GM19452 (cell line): Measurements from ENCODE around the gene PMM2.
"Not testable (repeated sequence)": the region's sequence is repeated elsewhere in the genome, so short reads cannot be mapped to it uniquely, and the experiment has no call there.

Source experiments
- ATAC-seq: cut with Tn5 transposase; IDR thresholded peaks from one replicate; pipeline ENCODE4 v1.9.1; 2021; ENCODE audit not compliant: unreplicated experiment

The PMM2 gene

GRCh38 chr16:8866118-8866883, 68.7 kb downstream of the PMM2 start:
- no peak for ATAC-seq

GRCh38 chr16:8866884-8867215, 69.2 kb downstream of the PMM2 start:
- no peak for ATAC-seq

GRCh38 chr16:8867216-8867931, 69.7 kb downstream of the PMM2 start:
- ATAC-seq, result no peak

GRCh38 chr16:8867932-8868415, 70.3 kb downstream of the PMM2 start:
- no peak for ATAC-seq

GRCh38 chr16:8868416-8869211, 71.0 kb downstream of the PMM2 start, which contains the start of gene CARHSP1:
Gene CARHSP1, minus strand, starts transcription at chr16:8869006. Its CDS starts 9,678 bp downstream, at chr16:8859328.
- ATAC-seq, result peak; percentile 67

GRCh38 chr16:8869212-8869987, 71.8 kb downstream of the PMM2 start:
- ATAC-seq, result no peak

GRCh38 chr16:8869988-8870241, 72.3 kb downstream of the PMM2 start:
- not testable (repeated sequence) for ATAC-seq

- no peak for ATAC-seq
These were observed 74.4 kb downstream of the PMM2 start for GRCh38 chr16:8872071-8872470.

- ATAC-seq, result no peak
These were observed 75.6 kb downstream of the PMM2 start for GRCh38 chr16:8872967-8873865.

- not testable (repeated sequence) for ATAC-seq
These were observed 76.2 kb downstream of the PMM2 start for GRCh38 chr16:8873866-8874195.

GRCh38 chr16:8874388-8874787, 76.7 kb downstream of the PMM2 start:
- ATAC-seq, result no peak

GRCh38 chr16:8875317-8875716, 77.7 kb downstream of the PMM2 start:
- not testable (repeated sequence) for ATAC-seq

GRCh38 chr16:8877894-8878522, 80.4 kb downstream of the PMM2 start:
- no peak for ATAC-seq

- no peak for ATAC-seq
These were observed 80.9 kb downstream of the PMM2 start for GRCh38 chr16:8878523-8878911.

- ATAC-seq, result no peak
These were observed 83.3 kb downstream of the PMM2 start for GRCh38 chr16:8880839-8881510.

GRCh38 chr16:8882041-8882617, 84.5 kb downstream of the PMM2 start, which contains the start of gene LITAFD:
Gene LITAFD, plus strand, starts transcription at chr16:8882351. Its CDS starts 2,005 bp downstream, at chr16:8884356.
- no peak for ATAC-seq

- ATAC-seq, result no peak
These were observed 85.2 kb downstream of the PMM2 start for GRCh38 chr16:8882725-8883377.
